Measurements from ENCODE around the gene LRP8.

GRCh38 chr1:53325326-53326087, 2.4 kb downstream of the LRP8 start:
- no peak for TF ChIP-seq CTCF (optimal IDR thresholded peaks at IDR 0.05 in 1 of 3, IDR thresholded peaks at IDR 0.05 in 1 of 3, conservative IDR thresholded peaks at IDR 0.05 in 1 of 3; ENCODE audit: extremely low read depth in 1 of 3, insufficient read depth in 2 of 3, low read length in 3 of 3)
- no peak for TF ChIP-seq EZH2 (IDR thresholded peaks at IDR 0.05; ENCODE audit: low read length)
